ENCODE measurements around the gene SPATA6L.
"Not testable (repeated sequence)": the region's sequence is repeated elsewhere in the genome, so short reads cannot be mapped to it uniquely, and the experiment has no call there.

The SPATA6L gene

DNA sequence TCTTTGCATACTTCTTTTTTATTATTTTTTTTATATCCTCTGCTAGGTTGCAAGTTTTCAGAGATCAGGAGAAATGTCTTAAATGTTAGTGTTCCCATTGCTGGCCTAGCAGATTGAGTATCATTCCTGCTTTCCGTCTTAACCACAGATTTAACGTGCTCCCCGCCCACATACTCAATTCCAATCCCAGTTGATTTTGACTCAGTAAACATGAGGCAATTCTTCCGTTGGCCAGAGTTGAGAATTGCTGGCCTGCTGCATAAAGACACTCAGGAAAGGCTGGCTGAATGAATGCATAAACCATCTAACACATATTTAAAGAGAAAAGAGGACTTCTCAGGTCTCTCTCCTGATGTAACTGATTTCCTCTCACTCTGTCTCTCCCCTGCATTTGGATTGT is 51.0 kb downstream of the SPATA6L start:
- Histone ChIP-seq H3K4me1 (no peaks in the 10 kb centered on the region), H2AFZ (no peak overlapping the region), H3K79me2 (no peaks in the 10 kb centered on the region), H3K36me3 (ENCODE audit: control insufficient read depth, insufficient read depth, low read length) (no peaks in the 10 kb centered on the region), H3K9me3 (ENCODE audit: control insufficient read depth, low read length) (no peaks in the 10 kb centered on the region), H3K27me3 (ENCODE audit: control insufficient read depth, insufficient read depth, low read length) (no peaks in the 10 kb centered on the region), H3K4me3 (ENCODE audit: low read depth, low read length) (no peak overlapping the region), H3K4me2 (ENCODE audit: low read length) (no peak overlapping the region), H3K27ac (no peak overlapping the region), H3K9ac (no peak overlapping the region)
- TF ChIP-seq CTCF (IDR thresholded peaks at IDR 0.05): no peak

DNA sequence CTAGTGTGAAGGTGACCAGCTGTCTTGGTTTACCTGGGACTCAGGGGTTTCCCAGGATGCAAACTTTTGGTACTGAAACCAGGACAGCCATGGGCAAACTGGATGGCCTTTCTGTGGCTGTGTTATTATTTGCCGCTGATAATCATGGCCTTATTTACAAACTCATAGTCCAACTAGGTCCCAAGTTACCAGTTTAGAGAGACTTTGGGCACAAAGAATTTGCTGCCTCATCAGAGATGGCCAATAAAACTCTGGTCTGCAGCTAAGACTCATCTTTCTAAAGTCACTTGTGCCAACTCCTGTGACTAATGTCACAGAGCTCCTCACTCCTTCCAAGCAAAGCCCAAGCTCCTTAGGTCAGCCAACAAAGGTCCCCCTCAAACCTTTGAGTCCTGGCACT is 51.7 kb downstream of the SPATA6L start:
- no peaks in the 10 kb centered on the region for H3K27me3 ChIP-seq (ENCODE audit: control insufficient read depth, insufficient read depth, low read length)
- H3K36me3 ChIP-seq (ENCODE audit: control insufficient read depth, insufficient read depth, low read length): no peaks in the 10 kb centered on the region
- no peaks in the 10 kb centered on the region for H3K4me1 ChIP-seq
- no peaks in the 10 kb centered on the region for H3K9me3 ChIP-seq (ENCODE audit: control insufficient read depth, low read length)
- H2AFZ ChIP-seq: no peak overlapping the region
- H3K9ac ChIP-seq: no peak overlapping the region
- H3K79me2 ChIP-seq: no peaks in the 10 kb centered on the region
- H3K27ac ChIP-seq: no peak overlapping the region
- no peak overlapping the region for H3K4me2 ChIP-seq (ENCODE audit: low read length)
- TF ChIP-seq CTCF (IDR thresholded peaks at IDR 0.05): no peak
- H3K4me3 ChIP-seq (ENCODE audit: low read depth, low read length): no peak overlapping the region

- H3K27ac ChIP-seq; H3K27me3 ChIP-seq (ENCODE audit: control insufficient read depth, insufficient read depth, low read length); H2AFZ ChIP-seq; H3K4me1 ChIP-seq; H3K4me3 ChIP-seq (ENCODE audit: low read depth, low read length); H3K4me2 ChIP-seq (ENCODE audit: low read length); H3K9ac ChIP-seq; H3K9me3 ChIP-seq (ENCODE audit: control insufficient read depth, low read length); H3K36me3 ChIP-seq (ENCODE audit: control insufficient read depth, insufficient read depth, low read length); H3K79me2 ChIP-seq: not testable (repeated sequence)
These were observed 60.2 kb downstream of the SPATA6L start for GRCh38 chr9:4606033-4606432.

DNA sequence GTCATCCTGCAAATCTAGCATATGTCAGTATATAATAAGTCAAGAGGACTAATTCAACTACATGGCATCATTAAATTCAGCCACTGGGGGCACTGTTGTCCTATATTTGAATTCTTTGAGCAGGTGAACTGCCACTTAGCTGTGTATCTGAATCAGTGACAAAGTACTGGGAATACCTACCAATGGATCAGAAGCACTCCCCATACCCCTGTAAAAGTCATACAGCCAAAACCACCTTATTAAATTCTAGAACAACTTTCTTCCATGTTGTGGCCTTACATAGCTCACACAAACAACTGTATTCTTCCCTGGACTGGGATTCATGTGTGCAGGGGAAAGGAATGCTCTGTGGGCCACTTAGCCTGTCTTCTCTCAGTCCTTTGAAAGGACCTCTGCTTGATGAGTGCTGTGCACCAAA is 61.6 kb downstream of the SPATA6L start:
- Histone ChIP-seq H3K36me3 (ENCODE audit: control insufficient read depth, insufficient read depth, low read length) (no peaks in the 10 kb centered on the region), H2AFZ (no peak overlapping the region), H3K9ac (no peak overlapping the region), H3K79me2 (no peaks in the 10 kb centered on the region), H3K4me1 (no peaks in the 10 kb centered on the region), H3K27me3 (ENCODE audit: control insufficient read depth, insufficient read depth, low read length) (no peaks in the 10 kb centered on the region), H3K4me3 (ENCODE audit: low read depth, low read length) (no peak overlapping the region), H3K9me3 (ENCODE audit: control insufficient read depth, low read length) (no peaks in the 10 kb centered on the region), H3K27ac (no peak overlapping the region), H3K4me2 (ENCODE audit: low read length) (no peak overlapping the region)
- TF ChIP-seq CTCF (IDR thresholded peaks at IDR 0.05): peak; percentile 64

DNA sequence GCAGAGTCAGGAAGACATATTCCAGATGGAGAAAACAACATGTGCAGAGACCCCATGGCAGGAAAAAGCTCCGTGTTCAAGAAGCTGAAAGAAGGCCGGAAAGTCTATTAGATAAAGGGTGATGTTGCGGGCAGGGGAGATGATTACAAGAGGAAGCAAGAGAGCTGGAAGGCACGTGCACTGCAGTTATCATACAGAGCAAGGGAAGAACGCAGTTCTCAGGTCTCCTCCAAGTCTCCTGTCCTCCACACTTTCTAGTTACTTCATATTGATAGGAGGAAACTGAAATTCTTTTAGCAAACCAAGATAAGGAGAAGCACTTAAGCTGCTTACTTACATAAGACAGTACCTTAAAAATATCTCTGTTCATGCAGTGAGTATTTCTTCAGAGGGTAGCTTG is 62.5 kb downstream of the SPATA6L start:
- H3K27me3 ChIP-seq (ENCODE audit: control insufficient read depth, insufficient read depth, low read length): no peaks in the 10 kb centered on the region

More for the DNA sequence above, 62.5 kb downstream of the SPATA6L start:
- H3K9me3 ChIP-seq (ENCODE audit: control insufficient read depth, low read length): no peaks in the 10 kb centered on the region
- no peak overlapping the region for H2AFZ ChIP-seq
- H3K9ac ChIP-seq: no peak overlapping the region
- no peak overlapping the region for H3K27ac ChIP-seq
- no peak overlapping the region for H3K4me2 ChIP-seq (ENCODE audit: low read length)
- H3K79me2 ChIP-seq: no peaks in the 10 kb centered on the region
- TF ChIP-seq CTCF (IDR thresholded peaks at IDR 0.05): no peak
- no peaks in the 10 kb centered on the region for H3K36me3 ChIP-seq (ENCODE audit: control insufficient read depth, insufficient read depth, low read length)
- H3K4me1 ChIP-seq: no peaks in the 10 kb centered on the region
- H3K4me3 ChIP-seq (ENCODE audit: low read depth, low read length): no peak overlapping the region

All from parathyroid adenoma (tissue), 2 donors.